Calu3 (cell line): Measurements from ENCODE around the gene RPS17. TPM values are rescaled to one million over a fixed set of nuclear protein-coding genes. Genes with fewer than 3 reads are reported as not detected.
"Not testable (repeated sequence)": the region's sequence is repeated elsewhere in the genome, so short reads cannot be mapped to it uniquely, and the experiment has no call there.

Source experiments
- BruUV-seq: library from RNA; stranded (reverse); fragments of 400-500 nt; replicated peaks from 2 replicates; lab custom pipeline; 2021; lab: Mats Ljungman, UMichigan
- CTCF ChIA-PET: fragments of 300-600 bp; sonication (Branson Sonifier 250); formaldehyde crosslinking; loops from one replicate; lab custom pipeline; 2022; ENCODE audit warnings: antibody characterized with exemption; lab: Charles Lee
- DNase-seq: peaks from one replicate; pipeline ENCODE4 v3.0.0; 2022
- H3K27ac Mint-ChIP-seq: one replicate; pipeline ENCODE4 v1.8.0; 2022; ENCODE audit warnings: mixed read lengths; ENCODE audit not compliant: unreplicated experiment
- H3K27me3 Mint-ChIP-seq: one replicate; pipeline ENCODE4 v1.8.0; 2022; ENCODE audit warnings: mixed read lengths; ENCODE audit not compliant: unreplicated experiment
- H3K36me3 Mint-ChIP-seq: one replicate; pipeline ENCODE4 v1.8.0; 2022; ENCODE audit warnings: mild to moderate bottlenecking, moderate library complexity, mixed read lengths; ENCODE audit not compliant: insufficient read depth, unreplicated experiment
- H3K4me1 Mint-ChIP-seq: one replicate; pipeline ENCODE4 v1.8.0; 2022; ENCODE audit warnings: mild to moderate bottlenecking, low read depth, mixed read lengths; ENCODE audit not compliant: unreplicated experiment
- H3K4me3 Mint-ChIP-seq: one replicate; pipeline ENCODE4 v1.8.0; 2022; ENCODE audit warnings: mild to moderate bottlenecking, low read depth, moderate library complexity, mixed read lengths; ENCODE audit not compliant: unreplicated experiment
- H3K9me3 Mint-ChIP-seq: one replicate; pipeline ENCODE4 v1.8.0; 2022; ENCODE audit warnings: low read depth, mixed read lengths; ENCODE audit not compliant: unreplicated experiment
- CTCF ChIP-seq: fragments of 200-600 bp; IDR thresholded peaks from one replicate; pipeline ENCODE4 v1.8.0; 2022; ENCODE audit warnings: antibody characterized with exemption; ENCODE audit not compliant: unreplicated experiment
- intact Hi-C: fragments of 100-400 bp; cut with micrococcal nuclease; formaldehyde crosslinking; loops from one replicate; pipeline ENCODE4 v1.10.0; 2022; ENCODE audit not compliant: unreplicated experiment
- total RNA-seq: library from RNA; stranded (reverse); gene quantifications from 2 replicates; pipeline ENCODE4 v1.2.3, GENCODE V29; 2022

RPS17 gene
- total RNA-seq, 1 experiment from 2014 or later, result 1,695 TPM

- BruUV-seq, result no TSS peak
- intact Hi-C loops, result loop anchor here (2.0 kb wide), 1 partner anchor 470 kb away; no protein-coding TSS in a partner anchor
- peak overlapping the region; percentile 46 for H3K4me3 Mint-ChIP-seq
- peak; percentile 87 for DNase-seq
- H3K27ac Mint-ChIP-seq, result peak overlapping the region; percentile 23
- peaks cover 25% of the 10 kb centered on the region for H3K36me3 Mint-ChIP-seq
- H3K4me1 Mint-ChIP-seq, result peaks cover 13% of the 10 kb centered on the region
- no peaks in the 10 kb centered on the region for H3K9me3 Mint-ChIP-seq
- H3K27me3 Mint-ChIP-seq, result no peaks in the 10 kb centered on the region
- CTCF ChIA-PET, result interaction anchor here (0.6 to 1.6 kb wide), 7 partner anchors 9 to 503 kb away, joined by 3 to 15 read pairs (median 5); partner anchors contain the start of gene RPS17
- peak; percentile 95 for TF ChIP-seq CTCF
These were observed 9.5 kb downstream of the RPS17 start for GRCh38 chr15:82530606-82531379.

GRCh38 chr15:82530006-82530405 lies 10.3 kb downstream of the RPS17 start:
- DNase-seq, result no peak
- no peaks in the 10 kb centered on the region for H3K27me3 Mint-ChIP-seq
- peaks cover 17% of the 10 kb centered on the region for H3K36me3 Mint-ChIP-seq
- no peak overlapping the region for H3K27ac Mint-ChIP-seq
- peaks cover 13% of the 10 kb centered on the region for H3K4me1 Mint-ChIP-seq
- intact Hi-C loops, result loop anchor here (2.0 kb wide), 1 partner anchor 471 kb away; no protein-coding TSS in a partner anchor
- CTCF ChIA-PET, result interaction anchor here (1.2 to 1.6 kb wide), 3 partner anchors 10 to 480 kb away, joined by 3 to 15 read pairs (median 5); partner anchors contain the start of gene RPS17
- BruUV-seq, result no TSS peak
- no peak for TF ChIP-seq CTCF
- H3K9me3 Mint-ChIP-seq, result no peaks in the 10 kb centered on the region
- H3K4me3 Mint-ChIP-seq, result no peak overlapping the region

- H3K4me1 Mint-ChIP-seq, H3K27ac Mint-ChIP-seq, BruUV-seq, H3K4me3 Mint-ChIP-seq, DNase-seq, H3K9me3 Mint-ChIP-seq, intact Hi-C loops, H3K36me3 Mint-ChIP-seq, CTCF ChIA-PET, H3K27me3 Mint-ChIP-seq: not testable (repeated sequence)
These were observed 26.7 kb downstream of the RPS17 start for GRCh38 chr15:82513587-82513986.

GRCh38 chr15:82507693-82508092 lies 32.6 kb downstream of the RPS17 start:
- H3K27ac Mint-ChIP-seq, H3K4me3 Mint-ChIP-seq, CTCF ChIA-PET, H3K9me3 Mint-ChIP-seq, H3K36me3 Mint-ChIP-seq, intact Hi-C loops, DNase-seq, H3K27me3 Mint-ChIP-seq, BruUV-seq, H3K4me1 Mint-ChIP-seq: not testable (repeated sequence)

- DNase-seq, CTCF ChIA-PET, H3K27me3 Mint-ChIP-seq, H3K9me3 Mint-ChIP-seq, H3K27ac Mint-ChIP-seq, intact Hi-C loops, H3K4me1 Mint-ChIP-seq, H3K36me3 Mint-ChIP-seq, H3K4me3 Mint-ChIP-seq: not testable (repeated sequence)
- BruUV-seq, result TSS peak; percentile 4
These were observed 33.2 kb downstream of the RPS17 start for GRCh38 chr15:82507087-82507486.

GRCh38 chr15:82505842-82506241 lies 34.4 kb downstream of the RPS17 start:
- H3K36me3 Mint-ChIP-seq, H3K4me1 Mint-ChIP-seq, DNase-seq, BruUV-seq, H3K9me3 Mint-ChIP-seq, H3K27ac Mint-ChIP-seq, CTCF ChIA-PET, H3K4me3 Mint-ChIP-seq, H3K27me3 Mint-ChIP-seq, intact Hi-C loops: not testable (repeated sequence)

- H3K27me3 Mint-ChIP-seq, H3K4me1 Mint-ChIP-seq, H3K27ac Mint-ChIP-seq, intact Hi-C loops, DNase-seq, CTCF ChIA-PET, H3K9me3 Mint-ChIP-seq, H3K36me3 Mint-ChIP-seq, BruUV-seq, H3K4me3 Mint-ChIP-seq: not testable (repeated sequence)
These were observed 36.2 kb downstream of the RPS17 start for GRCh38 chr15:82504074-82504473.

- H3K27me3 Mint-ChIP-seq, intact Hi-C loops, H3K36me3 Mint-ChIP-seq, BruUV-seq, H3K9me3 Mint-ChIP-seq, H3K27ac Mint-ChIP-seq, H3K4me3 Mint-ChIP-seq, CTCF ChIA-PET, H3K4me1 Mint-ChIP-seq: not testable (repeated sequence)
- DNase-seq, result peak; percentile 28
These were observed 37.4 kb downstream of the RPS17 start for GRCh38 chr15:82502700-82503339.
